A549 (cell line): ENCODE measurements around the gene ARPC1A. TPM values are rescaled to one million over a fixed set of nuclear protein-coding genes. Genes with fewer than 3 reads are reported as not detected.

Experiments
- ATAC-seq, 2 experiments: fragments of 200-7000 bp in 1 of 2; fragments of >200 bp in 1 of 2; cut with Nextera tagmentation in 1 of 2; cut with Tn5 transposase in 1 of 2; 3 replicates each; pipeline versions ENCODE4 v1.8.0 to v1.9.1; 2018 to 2020; ENCODE audit warnings: mild to moderate bottlenecking in 1 of 2, moderate library complexity in 1 of 2
- CTCF ChIA-PET: fragments of 300-600 bp; sonication (Branson Sonifier 250); formaldehyde crosslinking; extraction: SDS; loops from one replicate; lab custom pipeline; 2021; ENCODE audit warnings: antibody characterized with exemption, inconsistent platforms; lab: Yijun Ruan, JAX
- POLR2A ChIA-PET: fragments of 350-600 bp; formaldehyde crosslinking; extraction: SDS; loops from one replicate; lab custom pipeline; 2021; ENCODE audit warnings: antibody characterized with exemption, inconsistent platforms; lab: Yijun Ruan, JAX
- DNase-seq, 2 experiments: peaks; one replicate each; pipeline versions ENCODE4 v3.0.0 to v3.0.0-alpha.2; 2011 to 2016; ENCODE audit warnings: low read depth in 1 of 2, low spot score in 1 of 2
- FAIRE-seq: peaks from 2 replicates; lab custom pipeline; 2011; peaks lifted over from hg19 to GRCh38; lab: Jason Lieb, UNC
- H3K27ac ChIP-seq, 2 experiments: fragments of >200 bp; sonication (Bioruptor Twin); formaldehyde crosslinking; 3 replicates each; pipeline ENCODE4 v1.5.1; 2016 to 2017
- H3K4me1 ChIP-seq: fragments of >200 bp; sonication (Bioruptor Twin); formaldehyde crosslinking; 3 replicates; pipeline ENCODE4 v1.6.1; 2016
- H3K4me2 ChIP-seq: fragments of >200 bp; sonication (Bioruptor Twin); formaldehyde crosslinking; 3 replicates; pipeline ENCODE4 v1.6.1; 2016
- H3K4me3 ChIP-seq: fragments of >200 bp; sonication (Bioruptor Twin); formaldehyde crosslinking; 3 replicates; pipeline ENCODE4 v1.5.1; 2016
- H3K9me3 ChIP-seq: fragments of >200 bp; sonication (Bioruptor Twin); formaldehyde crosslinking; 3 replicates; pipeline ENCODE4 v1.6.1; 2016
- BHLHE40 ChIP-seq: IDR thresholded peaks from 2 replicates; pipeline ENCODE4 v1.6.1; 2012; ENCODE audit warnings: low read depth, low read length, inconsistent platforms
- CHD2 ChIP-seq: fragments of 150-350 bp; IDR thresholded peaks from 2 replicates; pipeline ENCODE4 v1.6.1; 2014; ENCODE audit warnings: low read length; ENCODE audit not compliant: partially characterized antibody
- EP300 ChIP-seq, 2 experiments: fragments of >200 bp; sonication (Bioruptor Twin); formaldehyde crosslinking; IDR thresholded peaks; 2 replicates in 1 of 2; 3 replicates in 1 of 2; pipeline ENCODE4 v1.6.1; 2016 to 2017
- FOXS1 ChIP-seq: fragments of 250-450 bp; sonication (Bioruptor Pico); IDR thresholded peaks from 2 replicates; pipeline ENCODE4 v1.5.0; 2020; ENCODE audit warnings: mild to moderate bottlenecking, moderate library complexity
- HOXA7 ChIP-seq: fragments of 250-450 bp; sonication (Bioruptor Pico); IDR thresholded peaks from 2 replicates; pipeline ENCODE4 v1.5.0; 2020; ENCODE audit warnings: mild to moderate bottlenecking, moderate library complexity
- HOXB13 ChIP-seq: fragments of 250-450 bp; sonication (Bioruptor Pico); IDR thresholded peaks from 2 replicates; pipeline ENCODE4 v1.5.0; 2020; ENCODE audit warnings: low read depth, mild to moderate bottlenecking, moderate library complexity
- HOXB5 ChIP-seq: fragments of 250-450 bp; sonication (Bioruptor Pico); IDR thresholded peaks from 2 replicates; pipeline ENCODE4 v1.5.0; 2020; ENCODE audit warnings: mild to moderate bottlenecking, moderate library complexity
- JUN ChIP-seq, 2 experiments: fragments of >200 bp; sonication (Bioruptor Twin); formaldehyde crosslinking; IDR thresholded peaks; 2 replicates in 1 of 2; 3 replicates in 1 of 2; pipeline ENCODE4 v1.6.1; 2016 to 2017
- KDM5A ChIP-seq: fragments of 200-600 bp; sonication (generic); IDR thresholded peaks from 2 replicates; pipeline ENCODE4 v1.6.1; 2016; ENCODE audit warnings: antibody characterized with exemption, mild to moderate bottlenecking
- MAFK ChIP-seq: fragments of 450-650 bp; IDR thresholded peaks from 2 replicates; pipeline ENCODE4 v1.6.1; 2014; ENCODE audit not compliant: partially characterized antibody
- MAX ChIP-seq: IDR thresholded peaks from 2 replicates; pipeline ENCODE4 v1.6.1; 2012
- NPAS2 ChIP-seq: fragments of 250-450 bp; sonication (Bioruptor Pico); IDR thresholded peaks from 2 replicates; pipeline ENCODE4 v1.8.0; 2022; ENCODE audit warnings: mild to moderate bottlenecking, moderate library complexity, borderline replicate concordance
- NR3C1 ChIP-seq: fragments of >200 bp; sonication (Bioruptor Twin); formaldehyde crosslinking; IDR thresholded peaks from 3 replicates; pipeline ENCODE4 v1.6.1; 2017
- POLR2A ChIP-seq: IDR thresholded peaks from 2 replicates; pipeline ENCODE4 v1.6.1; 2012; ENCODE audit warnings: mild to moderate bottlenecking, low read length
- POLR2AphosphoS2 ChIP-seq: conservative IDR thresholded peaks from 2 replicates; pipeline ENCODE4 v1.6.1; 2012; ENCODE audit warnings: low read length, improper control_type of control experiment, inconsistent platforms
- RCOR1 ChIP-seq: fragments of 150-350 bp; IDR thresholded peaks from 2 replicates; pipeline ENCODE4 v1.6.1; 2014; ENCODE audit warnings: antibody characterized with exemption, low read length, low read depth
- RFX5 ChIP-seq: fragments of 450-650 bp; IDR thresholded peaks from 2 replicates; pipeline ENCODE4 v1.7.1; 2014; ENCODE audit warnings: antibody characterized with exemption, mild to moderate bottlenecking, moderate library complexity
- RNF2 ChIP-seq: fragments of 200-600 bp; sonication (generic); IDR thresholded peaks from 2 replicates; pipeline ENCODE4 v1.6.1; 2016; ENCODE audit warnings: low read depth, mild to moderate bottlenecking, antibody characterized with exemption, moderate library complexity, borderline replicate concordance
- ZC3H11A ChIP-seq: fragments of 450-650 bp; IDR thresholded peaks from 2 replicates; pipeline ENCODE4 v1.6.1; 2014; ENCODE audit warnings: antibody characterized with exemption, mild to moderate bottlenecking
- ZNF302 ChIP-seq: fragments of 250-450 bp; sonication (Bioruptor Pico); IDR thresholded peaks from 2 replicates; pipeline ENCODE4 v1.9.0; 2021; ENCODE audit warnings: inconsistent platforms, mild to moderate bottlenecking, moderate library complexity
- WGBS: methylation state at CpG from one replicate; pipeline ENCODE4 v1.1.6; 2017; ENCODE audit errors: missing lambda C conversion rate; 5-methylcytosine and 5-hydroxymethylcytosine counted together
- polyA plus RNA-seq, 4 experiments: library from polyadenylated mRNA; depleted of rRNA in 3 of 4; stranded (reverse); fragments of >200 nt; fragmentation: RNase III in 1 of 4; extraction: RNeasy Plus Mini Kit Qiagen cat#74134 plus additional on column Dnase treatment in 1 of 4; gene quantifications; 2 replicates in 3 of 4; 3 replicates in 1 of 4; pipeline ENCODE4 v1.2.3, GENCODE V29; 2011 to 2017
- TF ChIP-seq, protein P1 (sequence below): fragments of >200 bp; sonication (Bioruptor Twin); formaldehyde crosslinking; IDR thresholded peaks from 3 replicates; pipeline ENCODE4 v1.6.1; 2016
- TF ChIP-seq, protein P2 (sequence below): fragments of 450-650 bp; IDR thresholded peaks from 2 replicates; pipeline ENCODE4 v1.6.1; 2014; ENCODE audit warnings: antibody characterized with exemption
- TF ChIP-seq, protein P3 (sequence below): IDR thresholded peaks from 2 replicates; pipeline ENCODE4 v1.6.1; 2012

ARPC1A gene
- polyA plus RNA-seq, 2 of the 4 experiments (the other 2 are of a cell fraction), result 116 to 120 TPM

GRCh38 chr7:99308461-99309074, 17.1 kb upstream of the ARPC1A start:
- Histone ChIP-seq H3K9me3 (peaks cover 24% of the 10 kb centered on the region), H3K4me3 (no peak overlapping the region), H3K4me1 (no peaks in the 10 kb centered on the region), H3K4me2 (no peak overlapping the region), H3K27ac (no peak overlapping the region)
- DNase-seq, result no peak
- POLR2A ChIA-PET, result no interaction called here
- 69% methylated on average over 7 of the region's 7 CpGs for WGBS
- CTCF ChIA-PET, result interaction anchor here (0.5 to 10.3 kb wide), 8 partner anchors 12 to 269 kb away, joined by 3 to 197 read pairs (median 3); no protein-coding TSS in a partner anchor
- FAIRE-seq, result no peak
- TF ChIP-seq MAX (no peak), HOXA7 (CRISPR knock-in tag) (no peak), EP300 (IDR thresholded peaks at IDR 0.05) (no peak), KDM5A (no peak), POLR2A (no peak), RNF2 (no peak), BHLHE40 (no peak), RCOR1 (no peak)
- TF ChIP-seq, protein P1, sequence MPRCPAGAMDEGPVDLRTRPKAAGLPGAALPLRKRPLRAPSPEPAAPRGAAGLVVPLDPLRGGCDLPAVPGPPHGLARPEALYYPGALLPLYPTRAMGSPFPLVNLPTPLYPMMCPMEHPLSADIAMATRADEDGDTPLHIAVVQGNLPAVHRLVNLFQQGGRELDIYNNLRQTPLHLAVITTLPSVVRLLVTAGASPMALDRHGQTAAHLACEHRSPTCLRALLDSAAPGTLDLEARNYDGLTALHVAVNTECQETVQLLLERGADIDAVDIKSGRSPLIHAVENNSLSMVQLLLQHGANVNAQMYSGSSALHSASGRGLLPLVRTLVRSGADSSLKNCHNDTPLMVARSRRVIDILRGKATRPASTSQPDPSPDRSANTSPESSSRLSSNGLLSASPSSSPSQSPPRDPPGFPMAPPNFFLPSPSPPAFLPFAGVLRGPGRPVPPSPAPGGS, result no peak
- no peak for ATAC-seq

DNA sequence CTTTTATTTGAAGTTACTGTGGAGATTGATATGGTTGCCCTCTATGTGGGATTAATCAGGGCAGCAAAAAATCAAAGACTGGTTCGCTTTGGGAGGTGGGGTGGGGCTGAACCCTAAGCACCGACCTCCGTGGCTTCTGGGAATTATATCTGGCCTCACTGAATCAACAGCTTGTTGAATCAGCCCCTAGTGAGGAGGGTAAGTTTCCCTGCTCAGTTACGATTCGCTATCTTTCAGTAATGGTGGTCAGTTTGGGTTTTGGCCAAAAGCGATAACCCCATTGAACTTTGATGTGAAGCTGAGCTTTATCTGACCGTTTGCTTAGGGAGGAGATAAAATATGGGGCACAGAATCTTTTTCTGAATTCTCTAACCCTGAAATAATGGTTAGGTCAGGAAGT, 16.6 kb upstream of the ARPC1A start:
- H3K4me3 ChIP-seq, result no peak overlapping the region
- no peak for FAIRE-seq
- WGBS, result 94% methylated on average over 7 of the region's 7 CpGs
- ChIA-PET POLR2A (no interaction called here), CTCF (interaction anchor here (0.5 to 10.3 kb wide), 6 partner anchors 11 to 270 kb away, joined by 3 to 197 read pairs (median 4); no protein-coding TSS in a partner anchor)
- ATAC-seq, result no peak
- no peak for DNase-seq
- no peak overlapping the region for H3K27ac ChIP-seq
- TF ChIP-seq POLR2AphosphoS2, result no peak
- TF ChIP-seq RFX5, result no peak
- no peak for TF ChIP-seq ZNF302 (CRISPR knock-in tag)
- TF ChIP-seq MAFK, result no peak
- no peak for TF ChIP-seq CHD2
- TF ChIP-seq NR3C1, result no peak
- TF ChIP-seq RNF2, result no peak
- TF ChIP-seq NPAS2 (CRISPR knock-in tag), result no peak
- no peak for TF ChIP-seq HOXA7 (CRISPR knock-in tag)
- TF ChIP-seq ZC3H11A, result no peak
- no peak for TF ChIP-seq HOXB13 (CRISPR knock-in tag)
- TF ChIP-seq, protein P2, sequence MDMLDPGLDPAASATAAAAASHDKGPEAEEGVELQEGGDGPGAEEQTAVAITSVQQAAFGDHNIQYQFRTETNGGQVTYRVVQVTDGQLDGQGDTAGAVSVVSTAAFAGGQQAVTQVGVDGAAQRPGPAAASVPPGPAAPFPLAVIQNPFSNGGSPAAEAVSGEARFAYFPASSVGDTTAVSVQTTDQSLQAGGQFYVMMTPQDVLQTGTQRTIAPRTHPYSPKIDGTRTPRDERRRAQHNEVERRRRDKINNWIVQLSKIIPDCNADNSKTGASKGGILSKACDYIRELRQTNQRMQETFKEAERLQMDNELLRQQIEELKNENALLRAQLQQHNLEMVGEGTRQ, result no peak
- TF ChIP-seq JUN (IDR thresholded peaks at IDR 0.05), result no peak
- no peak for TF ChIP-seq BHLHE40
- no peak for TF ChIP-seq FOXS1
- TF ChIP-seq, all 56 proteins: peak for 0
- Histone ChIP-seq H3K4me1 (no peaks in the 10 kb centered on the region), H3K9me3 (peaks cover 24% of the 10 kb centered on the region), H3K4me2 (no peak overlapping the region)

- FAIRE-seq (no peak), ATAC-seq (no peak), DNase-seq (no peak)
- Histone ChIP-seq H3K27ac (no peak overlapping the region), H3K9me3 (peaks cover 24% of the 10 kb centered on the region), H3K4me1 (no peaks in the 10 kb centered on the region), H3K4me2 (no peak overlapping the region), H3K4me3 (no peak overlapping the region)
- ChIA-PET CTCF (interaction anchor here (0.9 to 10.3 kb wide), 9 partner anchors 10 to 280 kb away, joined by 3 to 197 read pairs (median 5); no protein-coding TSS in a partner anchor), POLR2A (no interaction called here)
- WGBS, result 76% methylated on average over 4 of the region's 4 CpGs
- TF ChIP-seq, protein P1, result no peak
- TF ChIP-seq MAFK, result no peak
- TF ChIP-seq HOXB5, result no peak
- TF ChIP-seq, protein P3, sequence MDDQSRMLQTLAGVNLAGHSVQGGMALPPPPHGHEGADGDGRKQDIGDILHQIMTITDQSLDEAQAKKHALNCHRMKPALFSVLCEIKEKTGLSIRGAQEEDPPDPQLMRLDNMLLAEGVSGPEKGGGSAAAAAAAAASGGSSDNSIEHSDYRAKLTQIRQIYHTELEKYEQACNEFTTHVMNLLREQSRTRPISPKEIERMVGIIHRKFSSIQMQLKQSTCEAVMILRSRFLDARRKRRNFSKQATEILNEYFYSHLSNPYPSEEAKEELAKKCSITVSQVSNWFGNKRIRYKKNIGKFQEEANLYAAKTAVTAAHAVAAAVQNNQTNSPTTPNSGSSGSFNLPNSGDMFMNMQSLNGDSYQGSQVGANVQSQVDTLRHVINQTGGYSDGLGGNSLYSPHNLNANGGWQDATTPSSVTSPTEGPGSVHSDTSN, result no peak
Measured at GRCh38 chr7:99310004-99310403, 15.7 kb upstream of the ARPC1A start.
